ENCODE results near the gene RTN4RL2. TPM values are rescaled to one million over a fixed set of nuclear protein-coding genes. Genes with fewer than 3 reads are reported as not detected.

The RTN4RL2 gene
- total and polyA plus RNA-seq, 9 of the 15 experiments (the other 6 are each of a cell fraction or from before 2014, with no cell fraction given): 0.06 to 1.9 (median 0.34) TPM; not detected in 4

GRCh38 chr11:57426929-57427726 is 33.2 kb upstream of the RTN4RL2 start, which contains the start of gene SLC43A3 (continued):
- TF ChIP-seq, protein P1, sequence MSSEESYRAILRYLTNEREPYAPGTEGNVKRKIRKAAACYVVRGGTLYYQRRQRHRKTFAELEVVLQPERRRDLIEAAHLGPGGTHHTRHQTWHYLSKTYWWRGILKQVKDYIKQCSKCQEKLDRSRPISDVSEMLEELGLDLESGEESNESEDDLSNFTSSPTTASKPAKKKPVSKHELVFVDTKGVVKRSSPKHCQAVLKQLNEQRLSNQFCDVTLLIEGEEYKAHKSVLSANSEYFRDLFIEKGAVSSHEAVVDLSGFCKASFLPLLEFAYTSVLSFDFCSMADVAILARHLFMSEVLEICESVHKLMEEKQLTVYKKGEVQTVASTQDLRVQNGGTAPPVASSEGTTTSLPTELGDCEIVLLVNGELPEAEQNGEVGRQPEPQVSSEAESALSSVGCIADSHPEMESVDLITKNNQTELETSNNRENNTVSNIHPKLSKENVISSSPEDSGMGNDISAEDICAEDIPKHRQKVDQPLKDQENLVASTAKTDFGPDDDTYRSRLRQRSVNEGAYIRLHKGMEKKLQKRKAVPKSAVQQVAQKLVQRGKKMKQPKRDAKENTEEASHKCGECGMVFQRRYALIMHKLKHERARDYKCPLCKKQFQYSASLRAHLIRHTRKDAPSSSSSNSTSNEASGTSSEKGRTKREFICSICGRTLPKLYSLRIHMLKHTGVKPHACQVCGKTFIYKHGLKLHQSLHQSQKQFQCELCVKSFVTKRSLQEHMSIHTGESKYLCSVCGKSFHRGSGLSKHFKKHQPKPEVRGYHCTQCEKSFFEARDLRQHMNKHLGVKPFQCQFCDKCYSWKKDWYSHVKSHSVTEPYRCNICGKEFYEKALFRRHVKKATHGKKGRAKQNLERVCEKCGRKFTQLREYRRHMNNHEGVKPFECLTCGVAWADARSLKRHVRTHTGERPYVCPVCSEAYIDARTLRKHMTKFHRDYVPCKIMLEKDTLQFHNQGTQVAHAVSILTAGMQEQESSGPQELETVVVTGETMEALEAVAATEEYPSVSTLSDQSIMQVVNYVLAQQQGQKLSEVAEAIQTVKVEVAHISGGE (CRISPR knock-in tag; IDR thresholded peaks at IDR 0.05): peak in 1 of 3 experiments; percentile 56; a peak in 1 of 6 replicates
- no peak for TF ChIP-seq ZNF644 (tag; IDR thresholded peaks at IDR 0.05; ENCODE audit: low read depth)
- TF ChIP-seq HDGF (IDR thresholded peaks at IDR 0.05): 0 out of 2 replicates have a peak, but pooled peaks have one; percentile 41
- no peak for TF ChIP-seq ZNF23 (CRISPR knock-in tag; IDR thresholded peaks at IDR 0.05)
- peak; percentile 27; the same call in 1 of the 2 replicates for TF ChIP-seq MIER1 (IDR thresholded peaks at IDR 0.05; ENCODE audit: low read depth)
- TF ChIP-seq ADNP (tag; IDR thresholded peaks at IDR 0.05): no peak
- no peak for TF ChIP-seq GTF2B (IDR thresholded peaks at IDR 0.05; ENCODE audit: extremely low read depth, insufficient read length)
- TF ChIP-seq ARHGAP35 (IDR thresholded peaks at IDR 0.05; ENCODE audit: partially characterized antibody): no peak
- TF ChIP-seq CBX2 (IDR thresholded peaks at IDR 0.05; ENCODE audit: insufficient read depth, low read length, poor library complexity, severe bottlenecking): no peak
- TF ChIP-seq ZNF445 (CRISPR knock-in tag; IDR thresholded peaks at IDR 0.05; ENCODE audit: low read depth): no peak
- 0 out of 2 replicates have a peak, but pooled peaks have one; percentile 41 for TF ChIP-seq GTF2E2 (tag; IDR thresholded peaks at IDR 0.05)
- TF ChIP-seq GABPB2 (CRISPR knock-in tag; conservative IDR thresholded peaks at IDR 0.05): no peak
- no peak for TF ChIP-seq ZKSCAN3 (CRISPR knock-in tag; IDR thresholded peaks at IDR 0.05)
- TF ChIP-seq PML (IDR thresholded peaks at IDR 0.05; ENCODE audit: low read length): peak; percentile 57; the same call in 1 of the 2 replicates
- peak; percentile 98 for TF ChIP-seq POLR2G (IDR thresholded peaks at IDR 0.05; ENCODE audit: low read depth, low read length)
- TF ChIP-seq, protein P2, sequence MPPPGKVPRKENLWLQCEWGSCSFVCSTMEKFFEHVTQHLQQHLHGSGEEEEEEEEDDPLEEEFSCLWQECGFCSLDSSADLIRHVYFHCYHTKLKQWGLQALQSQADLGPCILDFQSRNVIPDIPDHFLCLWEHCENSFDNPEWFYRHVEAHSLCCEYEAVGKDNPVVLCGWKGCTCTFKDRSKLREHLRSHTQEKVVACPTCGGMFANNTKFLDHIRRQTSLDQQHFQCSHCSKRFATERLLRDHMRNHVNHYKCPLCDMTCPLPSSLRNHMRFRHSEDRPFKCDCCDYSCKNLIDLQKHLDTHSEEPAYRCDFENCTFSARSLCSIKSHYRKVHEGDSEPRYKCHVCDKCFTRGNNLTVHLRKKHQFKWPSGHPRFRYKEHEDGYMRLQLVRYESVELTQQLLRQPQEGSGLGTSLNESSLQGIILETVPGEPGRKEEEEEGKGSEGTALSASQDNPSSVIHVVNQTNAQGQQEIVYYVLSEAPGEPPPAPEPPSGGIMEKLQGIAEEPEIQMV (tag; conservative IDR thresholded peaks at IDR 0.05; ENCODE audit: low read depth): no peak
- TF ChIP-seq, protein P3, sequence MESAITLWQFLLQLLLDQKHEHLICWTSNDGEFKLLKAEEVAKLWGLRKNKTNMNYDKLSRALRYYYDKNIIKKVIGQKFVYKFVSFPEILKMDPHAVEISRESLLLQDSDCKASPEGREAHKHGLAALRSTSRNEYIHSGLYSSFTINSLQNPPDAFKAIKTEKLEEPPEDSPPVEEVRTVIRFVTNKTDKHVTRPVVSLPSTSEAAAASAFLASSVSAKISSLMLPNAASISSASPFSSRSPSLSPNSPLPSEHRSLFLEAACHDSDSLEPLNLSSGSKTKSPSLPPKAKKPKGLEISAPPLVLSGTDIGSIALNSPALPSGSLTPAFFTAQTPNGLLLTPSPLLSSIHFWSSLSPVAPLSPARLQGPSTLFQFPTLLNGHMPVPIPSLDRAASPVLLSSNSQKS (CRISPR knock-in tag; IDR thresholded peaks at IDR 0.05): no peak
- peak; percentile 70; the same call in 1 of the 2 replicates for TF ChIP-seq OTX1 (CRISPR knock-in tag; IDR thresholded peaks at IDR 0.05)
- no peak for TF ChIP-seq ZNF583 (CRISPR knock-in tag; IDR thresholded peaks at IDR 0.05)
